Measurements from ENCODE around the gene ATG4D.

- no peak for TF ChIP-seq CTCF (IDR thresholded peaks at IDR 0.05)
- no peak for TF ChIP-seq POLR2A (IDR thresholded peaks at IDR 0.05)
Observed at GRCh38 chr19:10582091-10582490, 38.4 kb downstream of the ATG4D start.

Measured in testis (tissue), 2 donors.